NCI-H1092 treated with DMSO at 0.1 percent for 48 hours (cell line): ENCODE measurements around the gene SORCS2.
"Not testable (repeated sequence)": the region's sequence is repeated elsewhere in the genome, so short reads cannot be mapped to it uniquely, and the experiment has no call there.

Source experiments
- DNase-seq: peaks from one replicate; lab custom pipeline; 2025; lab: John Stamatoyannopoulos, UW

Gene SORCS2

GRCh38 chr4:7554905-7555304, 362.6 kb downstream of the SORCS2 start:
- no peak for DNase-seq

- DNase-seq, result no peak
These were observed 364.2 kb downstream of the SORCS2 start for GRCh38 chr4:7556558-7556957.

- DNase-seq, result no peak
These were observed 365.1 kb downstream of the SORCS2 start for GRCh38 chr4:7557456-7557855.

- no peak for DNase-seq
These were observed 366.1 kb downstream of the SORCS2 start for GRCh38 chr4:7558436-7558835.

GRCh38 chr4:7559316-7559715, 367.0 kb downstream of the SORCS2 start:
- DNase-seq, result no peak

GRCh38 chr4:7559741-7560395, 367.5 kb downstream of the SORCS2 start:
- DNase-seq, result peak; percentile 82

- DNase-seq, result no peak
These were observed 369.2 kb downstream of the SORCS2 start for GRCh38 chr4:7561557-7561956.

- no peak for DNase-seq
These were observed 371.9 kb downstream of the SORCS2 start for GRCh38 chr4:7564242-7564641.

GRCh38 chr4:7565483-7565882, 373.1 kb downstream of the SORCS2 start:
- no peak for DNase-seq

GRCh38 chr4:7569810-7570783, 377.8 kb downstream of the SORCS2 start:
- no peak for DNase-seq

GRCh38 chr4:7571001-7571400, 378.7 kb downstream of the SORCS2 start:
- no peak for DNase-seq

GRCh38 chr4:7571701-7572100, 379.4 kb downstream of the SORCS2 start:
- DNase-seq, result no peak

GRCh38 chr4:7572894-7573293, 380.6 kb downstream of the SORCS2 start:
- DNase-seq, result no peak

GRCh38 chr4:7573576-7574091, 381.3 kb downstream of the SORCS2 start:
- no peak for DNase-seq

GRCh38 chr4:7574287-7575014, 382.1 kb downstream of the SORCS2 start:
- DNase-seq, result no peak

GRCh38 chr4:7575426-7575825, 383.1 kb downstream of the SORCS2 start:
- DNase-seq, result no peak

GRCh38 chr4:7577361-7578039, 385.2 kb downstream of the SORCS2 start:
- not testable (repeated sequence) for DNase-seq

GRCh38 chr4:7581477-7581876, 389.1 kb downstream of the SORCS2 start:
- no peak for DNase-seq

GRCh38 chr4:7582313-7583097, 390.2 kb downstream of the SORCS2 start:
- DNase-seq, result no peak

GRCh38 chr4:7584098-7584497, 391.8 kb downstream of the SORCS2 start:
- DNase-seq, result no peak

GRCh38 chr4:7584606-7585159, 392.3 kb downstream of the SORCS2 start:
- DNase-seq, result no peak
